ENCODE results near the gene CADPS2. TPM values are rescaled to one million over a fixed set of nuclear protein-coding genes. Genes with fewer than 3 reads are reported as not detected.

CADPS2 gene
- total RNA-seq, 4 donors from 2014 or later, result 2.1 to 3.7 (median 2.8) TPM

DNA sequence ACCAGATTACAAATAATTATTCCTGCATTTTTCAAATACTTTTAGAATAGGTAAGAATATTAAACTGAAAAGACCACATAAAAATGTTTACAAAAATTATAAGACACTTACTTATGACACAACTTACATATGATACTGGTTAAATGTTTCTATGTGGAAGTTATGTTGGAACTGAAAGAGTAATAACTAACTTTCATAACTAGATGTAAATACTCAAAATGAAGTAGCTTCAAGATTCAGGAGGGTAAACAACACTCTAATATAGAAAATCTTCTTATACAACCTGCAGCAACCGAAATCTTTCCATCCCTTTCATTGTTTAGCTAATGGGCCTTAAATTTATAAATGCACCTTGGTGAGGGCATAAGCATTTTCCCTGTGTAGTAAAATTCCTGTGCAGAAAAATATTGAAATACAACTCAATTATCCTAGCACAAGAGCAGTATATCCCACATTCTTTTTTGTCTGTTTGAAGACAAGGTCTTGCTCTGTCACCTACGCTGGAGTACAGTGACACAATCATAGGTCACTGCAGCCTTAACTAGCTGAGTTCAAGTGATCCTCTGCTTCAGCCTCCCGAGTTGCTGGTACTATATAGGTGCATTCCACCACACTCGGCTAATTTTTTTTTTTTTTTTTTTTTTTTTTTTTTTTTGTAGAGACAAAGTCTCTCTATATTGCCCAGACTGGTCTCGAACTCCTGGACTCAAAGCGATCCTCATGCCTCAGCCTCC lies 168.7 kb downstream of the CADPS2 start:
- Histone ChIP-seq H3K4me3 (no peak overlapping the region), H3K36me3 (no peaks in the 10 kb centered on the region), H3K9me3 (no peaks in the 10 kb centered on the region), H3K4me1 (no peaks in the 10 kb centered on the region), H3K27ac (no peak overlapping the region), H3K27me3 (no peaks in the 10 kb centered on the region)
- ATAC-seq (no peak), DNase-seq (no peak)
- TF ChIP-seq, protein P1, sequence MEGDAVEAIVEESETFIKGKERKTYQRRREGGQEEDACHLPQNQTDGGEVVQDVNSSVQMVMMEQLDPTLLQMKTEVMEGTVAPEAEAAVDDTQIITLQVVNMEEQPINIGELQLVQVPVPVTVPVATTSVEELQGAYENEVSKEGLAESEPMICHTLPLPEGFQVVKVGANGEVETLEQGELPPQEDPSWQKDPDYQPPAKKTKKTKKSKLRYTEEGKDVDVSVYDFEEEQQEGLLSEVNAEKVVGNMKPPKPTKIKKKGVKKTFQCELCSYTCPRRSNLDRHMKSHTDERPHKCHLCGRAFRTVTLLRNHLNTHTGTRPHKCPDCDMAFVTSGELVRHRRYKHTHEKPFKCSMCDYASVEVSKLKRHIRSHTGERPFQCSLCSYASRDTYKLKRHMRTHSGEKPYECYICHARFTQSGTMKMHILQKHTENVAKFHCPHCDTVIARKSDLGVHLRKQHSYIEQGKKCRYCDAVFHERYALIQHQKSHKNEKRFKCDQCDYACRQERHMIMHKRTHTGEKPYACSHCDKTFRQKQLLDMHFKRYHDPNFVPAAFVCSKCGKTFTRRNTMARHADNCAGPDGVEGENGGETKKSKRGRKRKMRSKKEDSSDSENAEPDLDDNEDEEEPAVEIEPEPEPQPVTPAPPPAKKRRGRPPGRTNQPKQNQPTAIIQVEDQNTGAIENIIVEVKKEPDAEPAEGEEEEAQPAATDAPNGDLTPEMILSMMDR (IDR thresholded peaks at IDR 0.05 in 4 of 5, conservative IDR thresholded peaks at IDR 0.05 in 1 of 5), result no peak
- TF ChIP-seq POLR2A (IDR thresholded peaks at IDR 0.05), result no peak
- intact Hi-C loops (cut with DNase I; ENCODE audit: low total_unique reads), result no loop called here
- in situ Hi-C loops (cut with MboI; ENCODE audit: low sequenced_read_pairs in 4 of 4), result no loop called here

DNA sequence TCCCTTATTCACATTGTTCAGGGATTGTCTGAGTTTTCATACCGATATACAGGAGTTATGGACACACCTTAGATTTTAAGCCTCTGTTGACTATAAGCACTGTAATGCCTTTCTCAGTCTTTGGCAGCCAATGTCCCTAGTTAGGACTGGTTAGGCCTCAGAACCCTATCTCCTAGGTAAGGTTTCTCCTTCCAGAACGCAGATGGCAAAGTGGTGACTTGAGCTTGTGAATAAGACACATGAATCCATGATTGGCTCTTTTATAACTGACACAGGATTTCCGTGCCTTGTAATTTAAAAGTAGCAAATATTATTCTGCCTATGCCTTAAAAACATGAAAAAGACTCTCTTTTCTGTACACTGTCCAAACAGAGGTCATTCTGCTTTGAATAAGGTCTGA lies 171.1 kb downstream of the CADPS2 start:
- no peaks in the 10 kb centered on the region for H3K36me3 ChIP-seq
- in situ Hi-C loops (cut with MboI; ENCODE audit: low sequenced_read_pairs in 4 of 4) (no loop called here), intact Hi-C loops (cut with DNase I; ENCODE audit: low total_unique reads) (no loop called here)
- H3K9me3 ChIP-seq, result no peaks in the 10 kb centered on the region
- no peak overlapping the region for H3K27ac ChIP-seq
- DNase-seq, result no peak
- TF ChIP-seq, protein P1 (IDR thresholded peaks at IDR 0.05 in 4 of 5, conservative IDR thresholded peaks at IDR 0.05 in 1 of 5), result no peak
- TF ChIP-seq POLR2A (IDR thresholded peaks at IDR 0.05), result no peak
- H3K27me3 ChIP-seq, result no peaks in the 10 kb centered on the region
- H3K4me1 ChIP-seq, result no peaks in the 10 kb centered on the region
- H3K4me3 ChIP-seq, result no peak overlapping the region
- no peak for ATAC-seq

DNA sequence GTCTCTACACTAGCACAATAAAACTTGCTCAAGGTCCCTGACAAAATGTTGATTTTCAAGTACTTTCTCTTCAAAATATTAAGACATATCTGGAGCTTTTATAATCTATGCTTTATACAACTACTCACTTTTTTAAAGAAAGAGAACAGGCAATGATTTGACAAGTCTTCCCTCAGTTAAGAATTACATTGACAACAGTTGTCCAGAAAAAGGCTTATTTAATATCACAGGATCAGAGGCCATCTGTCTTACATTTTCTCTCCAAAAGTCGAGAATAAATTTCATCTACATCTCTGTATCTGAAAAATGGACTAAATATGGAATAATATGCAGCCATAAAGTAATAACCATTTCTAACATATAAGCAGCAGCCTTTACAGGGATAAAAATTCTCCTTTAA lies 175.3 kb downstream of the CADPS2 start:
- no peaks in the 10 kb centered on the region for H3K27me3 ChIP-seq
- intact Hi-C loops (cut with DNase I; ENCODE audit: low total_unique reads), result no loop called here
- ATAC-seq (no peak), DNase-seq (no peak)
- no peak overlapping the region for H3K4me3 ChIP-seq
- H3K4me1 ChIP-seq, result no peaks in the 10 kb centered on the region
- H3K36me3 ChIP-seq, result no peaks in the 10 kb centered on the region
- in situ Hi-C loops (cut with MboI; ENCODE audit: low sequenced_read_pairs in 4 of 4), result no loop called here
- no peaks in the 10 kb centered on the region for H3K9me3 ChIP-seq
- no peak overlapping the region for H3K27ac ChIP-seq
- TF ChIP-seq, protein P1 (IDR thresholded peaks at IDR 0.05 in 4 of 5, conservative IDR thresholded peaks at IDR 0.05 in 1 of 5), result no peak
- TF ChIP-seq POLR2A (IDR thresholded peaks at IDR 0.05), result no peak

DNA sequence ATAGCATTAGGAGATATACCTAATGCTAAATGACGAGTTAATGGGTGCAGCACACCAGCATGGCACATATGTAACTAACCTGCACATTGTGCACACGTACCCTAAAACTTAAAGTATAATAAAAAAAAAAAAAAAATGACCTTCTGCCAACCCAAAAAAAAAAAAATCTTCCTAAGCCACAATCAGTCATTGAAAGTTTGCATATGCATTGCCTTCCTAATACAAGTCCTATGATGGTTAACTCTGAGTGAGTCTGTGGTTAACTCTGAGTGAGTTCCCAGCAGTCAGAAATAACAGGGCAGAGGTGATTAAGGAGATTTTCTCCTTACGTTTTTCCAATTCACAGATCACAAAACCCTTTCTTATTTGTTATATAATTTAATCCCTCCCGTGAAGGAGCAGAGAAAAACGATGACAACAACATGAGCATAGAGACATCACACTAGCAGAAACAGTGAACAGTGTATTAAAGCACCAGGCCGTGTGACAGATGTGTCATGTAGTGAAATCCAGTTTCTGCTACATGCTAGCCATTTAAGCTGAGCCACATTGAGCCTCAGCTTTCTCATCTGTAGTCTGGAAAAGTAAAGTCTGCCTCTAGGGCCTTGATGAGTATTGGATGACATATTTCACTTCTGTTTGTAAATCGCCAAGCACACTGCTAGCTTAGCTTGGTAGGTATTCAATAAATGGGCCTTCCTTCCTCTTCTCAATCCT lies 176.2 kb downstream of the CADPS2 start:
- Histone ChIP-seq H3K27me3 (no peaks in the 10 kb centered on the region), H3K36me3 (no peaks in the 10 kb centered on the region), H3K4me1 (no peaks in the 10 kb centered on the region), H3K27ac (no peak overlapping the region), H3K9me3 (no peaks in the 10 kb centered on the region), H3K4me3 (no peak overlapping the region)
- TF ChIP-seq, protein P1 (IDR thresholded peaks at IDR 0.05 in 4 of 5, conservative IDR thresholded peaks at IDR 0.05 in 1 of 5), result no peak
- no peak for TF ChIP-seq POLR2A (IDR thresholded peaks at IDR 0.05)
- ATAC-seq, result no peak
- intact Hi-C loops (cut with DNase I; ENCODE audit: low total_unique reads), result no loop called here
- in situ Hi-C loops (cut with MboI; ENCODE audit: low sequenced_read_pairs in 4 of 4), result no loop called here
- DNase-seq, result no peak
